Measurements from ENCODE around the gene FANCF. TPM values are rescaled to one million over a fixed set of nuclear protein-coding genes. Genes with fewer than 3 reads are reported as not detected.
A peak's percentile ranks its signal among the peaks of the same experiment; 100 is the strongest.

Gene FANCF, protein sequence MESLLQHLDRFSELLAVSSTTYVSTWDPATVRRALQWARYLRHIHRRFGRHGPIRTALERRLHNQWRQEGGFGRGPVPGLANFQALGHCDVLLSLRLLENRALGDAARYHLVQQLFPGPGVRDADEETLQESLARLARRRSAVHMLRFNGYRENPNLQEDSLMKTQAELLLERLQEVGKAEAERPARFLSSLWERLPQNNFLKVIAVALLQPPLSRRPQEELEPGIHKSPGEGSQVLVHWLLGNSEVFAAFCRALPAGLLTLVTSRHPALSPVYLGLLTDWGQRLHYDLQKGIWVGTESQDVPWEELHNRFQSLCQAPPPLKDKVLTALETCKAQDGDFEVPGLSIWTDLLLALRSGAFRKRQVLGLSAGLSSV
- total RNA-seq (10 to 100 TPM in 5 of 9 donors, 1 to 10 TPM in 4; 6.0 to 16.1 (median 10.0) TPM), polyA plus RNA-seq (10 to 100 TPM in 1 of 3 donors, 1 to 10 TPM in 2; 5.7 to 14.1 (median 6.6) TPM)
- long read RNA-seq, donor 1, transcript FANCF-201 (1 exons, 2,952 nt), result major isoform, 23 of 23 reads
- long read RNA-seq, donor 1, partial matches to known transcripts, result 0 of 23 reads
- long read RNA-seq, donor 1, other reads (novel, unspliced or antisense), result 0 of 23 reads
- long read RNA-seq, donor 2, transcript FANCF-201 (1 exons, 2,952 nt), result major isoform, 5 of 5 reads
- long read RNA-seq, donor 2, partial matches to known transcripts, result 0 of 5 reads
- long read RNA-seq, donor 2, other reads (novel, unspliced or antisense), result 0 of 5 reads
- long read RNA-seq, donor 3, transcript FANCF-201 (1 exons, 2,952 nt), result major isoform, 14 of 14 reads
- long read RNA-seq, donor 3, partial matches to known transcripts, result 0 of 14 reads
- long read RNA-seq, donor 3, other reads (novel, unspliced or antisense), result 0 of 14 reads
- long read RNA-seq, donor 4, transcript FANCF-201 (1 exons, 2,952 nt), result major isoform, 15 of 15 reads
- long read RNA-seq, donor 4, partial matches to known transcripts, result 0 of 15 reads
- long read RNA-seq, donor 4, other reads (novel, unspliced or antisense), result 0 of 15 reads
- long read RNA-seq, donor 5, transcript FANCF-201 (1 exons, 2,952 nt), result major isoform, 24 of 24 reads
- long read RNA-seq, donor 5, partial matches to known transcripts, result 0 of 24 reads
- long read RNA-seq, donor 5, other reads (novel, unspliced or antisense), result 0 of 24 reads
- long read RNA-seq, donor 6, transcript FANCF-201 (1 exons, 2,952 nt), result major isoform, 6 of 6 reads
- long read RNA-seq, donor 6, partial matches to known transcripts, result 0 of 6 reads
- long read RNA-seq, donor 6, other reads (novel, unspliced or antisense), result 0 of 6 reads
- long read RNA-seq, donor 7, transcript FANCF-201 (1 exons, 2,952 nt), result major isoform, 8 of 8 reads
- long read RNA-seq, donor 7, partial matches to known transcripts, result 0 of 8 reads
- long read RNA-seq, donor 7, other reads (novel, unspliced or antisense), result 0 of 8 reads
- long read RNA-seq, donor 8, transcript FANCF-201 (1 exons, 2,952 nt), result major isoform, 12 of 12 reads
- long read RNA-seq, donor 8, partial matches to known transcripts, result 0 of 12 reads
- long read RNA-seq, donor 8, other reads (novel, unspliced or antisense), result 0 of 12 reads
- long read RNA-seq, donor 9, transcript FANCF-201 (1 exons, 2,952 nt), result major isoform, 7 of 7 reads
- long read RNA-seq, donor 9, partial matches to known transcripts, result 0 of 7 reads
- long read RNA-seq, donor 9, other reads (novel, unspliced or antisense), result 0 of 7 reads
- long read RNA-seq, donor 10, transcript FANCF-201 (1 exons, 2,952 nt), result major isoform, 6 of 6 reads
- long read RNA-seq, donor 10, partial matches to known transcripts, result 0 of 6 reads
- long read RNA-seq, donor 10, other reads (novel, unspliced or antisense), result 0 of 6 reads

DNA sequence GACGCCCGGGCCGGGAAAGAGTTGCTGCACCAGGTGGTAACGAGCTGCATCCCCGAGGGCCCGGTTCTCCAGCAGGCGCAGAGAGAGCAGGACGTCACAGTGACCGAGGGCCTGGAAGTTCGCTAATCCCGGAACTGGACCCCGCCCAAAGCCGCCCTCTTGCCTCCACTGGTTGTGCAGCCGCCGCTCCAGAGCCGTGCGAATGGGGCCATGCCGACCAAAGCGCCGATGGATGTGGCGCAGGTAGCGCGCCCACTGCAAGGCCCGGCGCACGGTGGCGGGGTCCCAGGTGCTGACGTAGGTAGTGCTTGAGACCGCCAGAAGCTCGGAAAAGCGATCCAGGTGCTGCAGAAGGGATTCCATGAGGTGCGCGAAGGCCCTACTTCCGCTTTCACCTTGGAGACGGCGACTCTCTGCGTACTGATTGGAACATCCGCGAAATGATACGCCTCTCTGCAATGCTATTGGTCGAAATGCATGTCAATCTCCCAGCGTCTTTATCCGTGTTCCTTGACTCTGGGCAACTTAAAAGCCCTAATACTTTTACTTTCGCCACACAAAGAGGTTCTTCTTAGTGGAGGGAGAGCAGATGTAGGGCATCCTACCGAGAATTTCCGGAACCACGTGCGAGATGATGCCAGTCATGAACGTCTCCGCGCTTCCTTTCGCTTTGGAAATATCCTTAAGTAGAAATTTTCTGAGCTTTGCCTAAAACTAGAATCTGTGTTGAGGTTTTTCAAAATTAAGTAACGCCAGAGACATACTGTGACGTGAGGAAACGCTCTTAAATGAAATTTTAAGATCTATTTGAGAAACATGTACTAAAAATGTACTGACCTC lies at the start of gene FANCF:
TSS of gene FANCF (minus strand) at position 376 of the 840 bp plus-strand sequence. CDS start at position 363, 13 bp downstream.
- peak within 1 kb of the TSS; percentile 48 to 95 (median 86) for H3K4me3 ChIP-seq
- peaks cover 4 to 15% of the 10 kb centered on the region in 2 donors for H3K4me1 ChIP-seq (replicated peaks in 1 of 2)
- WGBS, 4 donors, result 0 to 2% (median 1%) methylated on average over 22 to 55 of the region's 55 CpGs
- intact Hi-C loops (cut with DNase I), result no loop called here
- no peaks in the 10 kb centered on the region for H3K9me3 ChIP-seq (replicated peaks in 1 of 3)
- peak; percentile 93 to 99 (median 98) for DNase-seq
- H3K27me3 ChIP-seq, result no peaks in the 10 kb centered on the region
- peak; percentile 8 to 57 for TF ChIP-seq POLR2A (IDR thresholded peaks at IDR 0.05)
- TF ChIP-seq, protein P1, sequence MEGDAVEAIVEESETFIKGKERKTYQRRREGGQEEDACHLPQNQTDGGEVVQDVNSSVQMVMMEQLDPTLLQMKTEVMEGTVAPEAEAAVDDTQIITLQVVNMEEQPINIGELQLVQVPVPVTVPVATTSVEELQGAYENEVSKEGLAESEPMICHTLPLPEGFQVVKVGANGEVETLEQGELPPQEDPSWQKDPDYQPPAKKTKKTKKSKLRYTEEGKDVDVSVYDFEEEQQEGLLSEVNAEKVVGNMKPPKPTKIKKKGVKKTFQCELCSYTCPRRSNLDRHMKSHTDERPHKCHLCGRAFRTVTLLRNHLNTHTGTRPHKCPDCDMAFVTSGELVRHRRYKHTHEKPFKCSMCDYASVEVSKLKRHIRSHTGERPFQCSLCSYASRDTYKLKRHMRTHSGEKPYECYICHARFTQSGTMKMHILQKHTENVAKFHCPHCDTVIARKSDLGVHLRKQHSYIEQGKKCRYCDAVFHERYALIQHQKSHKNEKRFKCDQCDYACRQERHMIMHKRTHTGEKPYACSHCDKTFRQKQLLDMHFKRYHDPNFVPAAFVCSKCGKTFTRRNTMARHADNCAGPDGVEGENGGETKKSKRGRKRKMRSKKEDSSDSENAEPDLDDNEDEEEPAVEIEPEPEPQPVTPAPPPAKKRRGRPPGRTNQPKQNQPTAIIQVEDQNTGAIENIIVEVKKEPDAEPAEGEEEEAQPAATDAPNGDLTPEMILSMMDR (IDR thresholded peaks at IDR 0.05), result no peak
- peak within 1 kb of the TSS; percentile 29 to 92 (median 89) for H3K27ac ChIP-seq
- no peaks in the 10 kb centered on the region for H3K36me3 ChIP-seq (replicated peaks in 1 of 2)

DNA sequence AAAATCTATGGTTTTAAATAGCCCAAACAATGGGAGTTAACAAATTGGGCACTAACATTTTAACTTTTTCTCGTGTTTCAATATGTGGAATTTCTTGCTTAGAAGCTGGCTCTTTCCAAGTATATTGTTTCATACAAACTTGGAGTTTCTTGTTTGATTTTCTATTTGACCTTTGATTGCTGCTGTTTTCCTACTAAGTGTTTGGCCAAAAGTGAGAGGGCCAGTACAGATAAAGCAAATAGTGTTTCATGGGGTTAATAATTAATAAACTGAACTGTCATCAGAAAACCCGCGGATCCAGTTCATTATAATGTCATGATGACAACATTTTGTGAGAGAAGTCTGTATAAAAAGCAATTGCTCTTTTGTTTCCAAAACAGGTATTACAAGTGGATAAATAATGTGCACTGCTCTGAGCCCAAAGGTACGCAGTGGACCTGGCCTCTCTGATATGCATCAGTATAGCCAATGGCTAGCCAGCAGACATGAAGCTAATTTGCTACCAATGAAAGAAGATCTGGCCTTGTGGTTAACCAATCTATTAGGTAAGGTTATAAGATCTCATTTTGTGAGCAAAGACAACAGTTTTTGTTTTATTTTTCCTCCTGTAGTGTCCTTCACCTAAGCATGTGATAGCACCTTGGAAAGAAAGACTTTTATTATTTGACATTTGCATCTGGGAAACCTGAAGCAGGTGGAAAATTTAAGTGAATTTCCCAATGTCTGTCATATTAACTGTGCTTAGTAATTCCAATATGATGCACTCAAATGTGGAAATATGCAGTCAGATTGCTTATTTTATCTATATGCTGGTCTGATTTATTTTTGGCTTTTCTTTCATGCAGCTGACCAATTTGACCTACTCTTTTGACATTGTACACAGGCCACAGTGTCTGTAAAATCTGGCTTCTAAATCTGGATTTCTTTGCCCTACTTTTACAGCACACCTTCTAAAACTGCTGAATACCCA lies 49.1 kb upstream of the FANCF start:
- Histone ChIP-seq H3K4me3 (no peak overlapping the region), H3K36me3 (replicated peaks in 1 of 2) (no peaks in the 10 kb centered on the region), H3K4me1 (replicated peaks in 1 of 2) (no peaks in the 10 kb centered on the region), H3K27me3 (no peaks in the 10 kb centered on the region), H3K9me3 (replicated peaks in 1 of 3) (no peaks in the 10 kb centered on the region), H3K27ac (no peak overlapping the region)
- WGBS, 4 donors, result 76 to 87% (median 84%) methylated on average over 4 of the region's 4 CpGs
- TF ChIP-seq POLR2A (IDR thresholded peaks at IDR 0.05), result no peak
- TF ChIP-seq, protein P1 (IDR thresholded peaks at IDR 0.05), result no peak
- no peak for DNase-seq
- intact Hi-C loops (cut with DNase I), result no loop called here
